CD4-positive, alpha-beta T cell treated with Interleukin-15 for 4 hours (primary cell): ENCODE data around the gene KCNK1.

Source experiments
- DNase-seq: peaks from one replicate; pipeline ENCODE4 v3.0.0-alpha.2; 2020; ENCODE audit warnings: low spot score

KCNK1 gene

GRCh38 chr1:233704898-233705723 is 91.2 kb downstream of the KCNK1 start:
- DNase-seq = no peak

GRCh38 chr1:233707153-233707879 is 93.4 kb downstream of the KCNK1 start:
- DNase-seq = no peak

GRCh38 chr1:233707880-233708815 is 94.2 kb downstream of the KCNK1 start:
- DNase-seq = no peak

GRCh38 chr1:233710031-233710430 is 96.1 kb downstream of the KCNK1 start:
- DNase-seq = no peak

- no peak for DNase-seq
Measured at GRCh38 chr1:233710507-233710906, 96.6 kb downstream of the KCNK1 start.

- DNase-seq = no peak
Measured at GRCh38 chr1:233714631-233715217, 100.8 kb downstream of the KCNK1 start.

GRCh38 chr1:233718057-233718456 is 104.2 kb downstream of the KCNK1 start:
- DNase-seq = no peak

GRCh38 chr1:233719655-233720341 is 105.9 kb downstream of the KCNK1 start:
- no peak for DNase-seq

- DNase-seq = no peak
Measured at GRCh38 chr1:233721004-233721595, 107.2 kb downstream of the KCNK1 start.
